ENCODE results near the gene ITGB3.

GRCh38 chr17:47285003-47285402, 31.4 kb downstream of the ITGB3 start:
- no peak for TF ChIP-seq CTCF (conservative IDR thresholded peaks at IDR 0.05; ENCODE audit: low read depth, low read length)
- no peak for TF ChIP-seq RAD21 (IDR thresholded peaks at IDR 0.05; ENCODE audit: low read length)
- TF ChIP-seq POLR2A (IDR thresholded peaks at IDR 0.05; ENCODE audit: low read depth, low read length), result no peak
- no peak for TF ChIP-seq CEBPB (IDR thresholded peaks at IDR 0.05; ENCODE audit: low read depth, low read length)
- no peak for TF ChIP-seq RFX5 (IDR thresholded peaks at IDR 0.05; ENCODE audit: low read depth, low read length)
- no peak for TF ChIP-seq RCOR1 (IDR thresholded peaks at IDR 0.05; ENCODE audit: insufficient replicate concordance, low read length)
- no peak for TF ChIP-seq MAFK (IDR thresholded peaks at IDR 0.05; ENCODE audit: low read depth, low read length)
- no peak for TF ChIP-seq SMC3 (IDR thresholded peaks at IDR 0.05; ENCODE audit: low read depth, low read length)
- no peak for TF ChIP-seq NFE2L2 (IDR thresholded peaks at IDR 0.05; ENCODE audit: low read depth, low read length)
- no peak for TF ChIP-seq BHLHE40 (IDR thresholded peaks at IDR 0.05; ENCODE audit: low read depth, low read length)
- no peak for TF ChIP-seq MXI1 (IDR thresholded peaks at IDR 0.05; ENCODE audit: borderline replicate concordance, low read depth, low read length)
- TF ChIP-seq USF2 (IDR thresholded peaks at IDR 0.05; ENCODE audit: low read depth, low read length), result no peak
